Activated T-helper 2 cell treated with anti-CD3 and anti-CD28 coated beads, Interferon-gamma antibody, Interleukin-2, Interleukin-4, amounts not matched to agents 10 μg/mL and 5 μg/mL and 100 μg/mL, durations not matched to agents 14 hours and 24 hours and 36 hours (primary cell): ENCODE measurements around the gene KIF26B. TPM values are rescaled to one million over a fixed set of nuclear protein-coding genes. Genes with fewer than 3 reads are reported as not detected.
"Not testable (repeated sequence)": the region's sequence is repeated elsewhere in the genome, so short reads cannot be mapped to it uniquely, and the experiment has no call there.

Source experiments
- DNase-seq: peaks from one replicate; pipeline ENCODE4 v3.0.0; 2021; ENCODE audit warnings: low spot score
- H3K27ac Mint-ChIP-seq: one replicate; pipeline ENCODE4 v1.8.0; 2021; ENCODE audit warnings: mixed read lengths
- H3K27me3 Mint-ChIP-seq: one replicate; pipeline ENCODE4 v1.8.0; 2021; ENCODE audit warnings: low read depth, mixed read lengths
- H3K36me3 Mint-ChIP-seq: one replicate; pipeline ENCODE4 v1.8.0; 2021; ENCODE audit warnings: low read depth, mixed read lengths
- H3K4me1 Mint-ChIP-seq: one replicate; pipeline ENCODE4 v1.8.0; 2021; ENCODE audit warnings: low read depth, mixed read lengths
- H3K4me3 Mint-ChIP-seq: one replicate; pipeline ENCODE4 v1.8.0; 2021; ENCODE audit warnings: low read depth, mild to moderate bottlenecking, moderate library complexity, mixed read lengths
- H3K9me3 Mint-ChIP-seq: one replicate; pipeline ENCODE4 v1.8.0; 2021; ENCODE audit warnings: mixed read lengths
- intact Hi-C: fragments of 100-400 bp; cut with micrococcal nuclease; formaldehyde crosslinking; loops from one replicate; pipeline ENCODE4 v1.15.1; 2023
- total RNA-seq: library from RNA; stranded (reverse); gene quantifications from 2 replicates; pipeline ENCODE4 v1.2.3, GENCODE V29; 2022

Gene KIF26B
- total RNA-seq, 1 donor from 2014 or later: 0.37 TPM

DNA sequence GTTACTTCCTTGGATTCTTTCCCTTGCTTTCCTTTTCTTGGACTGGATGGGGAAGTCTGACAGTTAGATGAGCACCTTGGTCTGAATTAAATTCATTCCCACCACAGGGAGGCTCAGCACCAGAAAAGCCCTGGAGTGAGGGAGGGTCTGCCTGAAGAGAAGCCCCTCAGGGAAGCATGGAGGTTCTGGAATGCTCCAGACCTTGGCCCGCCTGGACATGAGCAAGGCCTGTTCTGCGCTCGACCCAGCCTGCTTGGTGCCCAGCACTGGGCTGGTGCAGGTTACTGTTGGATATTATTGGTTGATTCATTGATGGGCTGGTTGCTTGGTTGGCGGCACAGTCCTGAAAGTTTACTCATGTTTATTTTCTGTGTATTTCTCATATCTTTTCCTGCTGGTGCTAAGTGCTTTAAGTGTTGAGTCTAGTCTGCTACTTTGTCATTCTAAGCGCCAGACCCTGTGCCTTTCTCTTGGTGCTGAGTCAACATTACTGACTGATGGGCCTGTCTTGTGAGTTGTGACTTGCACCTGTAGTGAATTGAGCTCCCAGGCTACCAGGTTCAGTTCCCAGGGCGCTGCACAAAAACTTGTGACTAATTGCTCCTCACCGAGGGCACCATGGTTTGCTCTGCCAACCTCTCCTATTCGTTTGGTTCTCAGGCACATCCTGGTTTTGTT, 538.5 kb downstream of the KIF26B start:
- H3K27me3 Mint-ChIP-seq: peaks cover 2% of the 10 kb centered on the region
- H3K27ac Mint-ChIP-seq: no peak overlapping the region
- no peaks in the 10 kb centered on the region for H3K36me3 Mint-ChIP-seq
- H3K9me3 Mint-ChIP-seq: no peaks in the 10 kb centered on the region
- H3K4me1 Mint-ChIP-seq: no peaks in the 10 kb centered on the region
- no peak for DNase-seq
- intact Hi-C loops: no loop called here
- H3K4me3 Mint-ChIP-seq: no peak overlapping the region

DNA sequence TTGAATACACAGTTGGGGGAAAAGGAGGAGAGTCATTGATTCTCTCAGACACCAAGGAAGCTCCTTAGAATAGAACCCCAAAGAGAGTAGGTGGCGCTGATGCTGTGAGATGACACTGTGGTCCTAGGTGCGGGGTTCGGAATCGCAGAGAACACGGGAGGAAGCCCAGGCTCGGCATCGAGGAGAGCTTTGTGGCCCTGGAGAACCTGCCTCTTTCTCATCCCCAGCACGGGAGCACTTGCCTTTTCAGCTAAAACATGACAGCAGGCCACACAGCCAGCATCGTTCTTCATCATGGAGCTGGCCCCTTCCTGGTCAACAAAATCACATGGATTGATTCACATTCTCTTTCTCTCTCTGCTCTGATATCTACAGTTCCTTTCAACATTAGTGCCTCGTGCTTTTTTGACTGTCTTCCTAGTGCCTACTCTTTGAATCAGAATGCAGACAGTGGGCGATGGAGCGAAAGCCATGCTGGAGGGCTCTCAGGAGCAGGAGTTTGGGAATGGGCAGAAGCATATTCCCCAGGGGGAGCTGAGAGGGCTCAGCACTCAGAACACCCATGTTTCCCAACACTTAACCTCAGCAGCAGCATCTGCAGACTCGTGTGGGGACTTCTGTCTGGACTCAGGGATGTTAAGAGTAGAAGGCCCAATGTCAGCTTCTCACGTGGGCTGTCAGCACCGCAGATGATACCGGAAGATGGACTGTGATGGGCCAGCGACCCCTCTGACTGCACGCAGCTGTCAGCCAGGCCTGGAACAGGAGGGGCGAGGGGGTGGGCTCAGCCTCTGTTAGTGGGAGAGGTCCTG, 539.4 kb downstream of the KIF26B start:
- Mint-ChIP-seq H3K36me3 (no peaks in the 10 kb centered on the region), H3K4me1 (no peaks in the 10 kb centered on the region), H3K9me3 (no peaks in the 10 kb centered on the region), H3K27ac (no peak overlapping the region), H3K27me3 (peaks cover 2% of the 10 kb centered on the region), H3K4me3 (no peak overlapping the region)
- intact Hi-C loops: no loop called here
- no peak for DNase-seq

DNA sequence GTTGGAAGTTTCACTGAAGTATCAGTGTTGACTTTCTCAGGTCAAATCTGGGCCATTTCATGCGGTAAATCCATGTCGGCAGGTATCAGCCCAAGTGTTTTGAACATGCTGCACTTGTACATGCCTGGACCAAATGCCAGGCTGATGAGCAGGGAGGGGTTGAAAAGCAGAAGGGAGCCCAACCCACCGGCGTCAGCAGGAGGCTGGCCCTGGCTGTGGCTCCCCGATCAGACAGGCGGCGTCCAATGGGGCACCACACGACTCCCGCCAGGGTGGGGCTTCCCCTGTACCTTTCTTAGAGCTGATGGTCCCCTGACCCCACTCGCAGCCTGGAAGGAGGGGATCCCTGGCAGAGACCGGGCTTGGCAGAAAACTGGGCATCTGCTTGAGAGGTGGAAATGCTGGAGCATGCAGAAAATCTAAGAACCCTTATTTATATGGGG, 540.0 kb downstream of the KIF26B start:
- no peak for DNase-seq
- no peak overlapping the region for H3K4me3 Mint-ChIP-seq
- intact Hi-C loops: no loop called here
- H3K27me3 Mint-ChIP-seq: peaks cover 2% of the 10 kb centered on the region
- H3K27ac Mint-ChIP-seq: no peak overlapping the region
- H3K4me1 Mint-ChIP-seq: no peaks in the 10 kb centered on the region
- no peaks in the 10 kb centered on the region for H3K9me3 Mint-ChIP-seq
- H3K36me3 Mint-ChIP-seq: no peaks in the 10 kb centered on the region

DNA sequence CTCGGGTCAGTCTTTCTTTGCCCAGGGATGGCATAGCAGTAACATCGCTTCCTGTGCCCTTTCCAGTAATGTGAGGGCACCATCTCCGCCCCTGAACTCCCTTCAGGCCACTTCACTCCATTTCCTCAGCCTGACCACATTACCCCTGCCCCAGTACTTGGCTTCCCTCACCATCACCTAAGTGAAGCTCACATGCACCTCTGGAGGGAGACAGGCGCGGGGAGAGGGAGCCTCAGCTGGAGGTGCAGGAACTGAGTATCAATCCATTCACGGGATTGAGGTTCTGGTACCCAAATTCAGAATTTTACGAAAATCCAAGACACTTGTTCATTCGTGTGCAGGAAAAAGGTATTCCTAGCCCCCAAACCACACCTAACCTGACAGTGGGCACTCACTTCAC, 540.4 kb downstream of the KIF26B start:
- H3K4me1 Mint-ChIP-seq: no peaks in the 10 kb centered on the region
- no peak overlapping the region for H3K4me3 Mint-ChIP-seq
- H3K27me3 Mint-ChIP-seq: peaks cover 2% of the 10 kb centered on the region
- no peaks in the 10 kb centered on the region for H3K36me3 Mint-ChIP-seq
- DNase-seq: no peak
- H3K9me3 Mint-ChIP-seq: no peaks in the 10 kb centered on the region
- intact Hi-C loops: no loop called here
- no peak overlapping the region for H3K27ac Mint-ChIP-seq

DNA sequence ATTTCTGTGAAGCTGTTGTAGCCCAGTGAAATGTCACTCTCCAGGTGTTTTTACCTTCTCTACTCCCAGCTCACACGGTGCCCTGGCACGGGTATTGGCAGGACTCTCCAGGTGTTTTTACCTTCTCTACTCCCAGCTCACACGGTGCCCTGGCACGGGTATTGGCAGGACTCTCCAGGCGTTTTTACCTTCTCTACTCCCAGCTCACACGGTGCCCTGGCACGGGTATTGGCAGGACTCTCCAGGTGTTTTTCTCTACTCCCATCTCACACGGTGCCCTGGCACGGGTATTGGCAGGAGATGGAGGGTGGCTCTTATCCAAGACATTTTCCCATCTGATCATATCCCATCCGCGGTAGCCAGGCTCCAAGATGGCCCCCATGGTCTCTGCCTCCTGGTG, 540.9 kb downstream of the KIF26B start:
- H3K4me1 Mint-ChIP-seq, intact Hi-C loops, H3K9me3 Mint-ChIP-seq, DNase-seq, H3K4me3 Mint-ChIP-seq, H3K27ac Mint-ChIP-seq, H3K36me3 Mint-ChIP-seq, H3K27me3 Mint-ChIP-seq: not testable (repeated sequence)

DNA sequence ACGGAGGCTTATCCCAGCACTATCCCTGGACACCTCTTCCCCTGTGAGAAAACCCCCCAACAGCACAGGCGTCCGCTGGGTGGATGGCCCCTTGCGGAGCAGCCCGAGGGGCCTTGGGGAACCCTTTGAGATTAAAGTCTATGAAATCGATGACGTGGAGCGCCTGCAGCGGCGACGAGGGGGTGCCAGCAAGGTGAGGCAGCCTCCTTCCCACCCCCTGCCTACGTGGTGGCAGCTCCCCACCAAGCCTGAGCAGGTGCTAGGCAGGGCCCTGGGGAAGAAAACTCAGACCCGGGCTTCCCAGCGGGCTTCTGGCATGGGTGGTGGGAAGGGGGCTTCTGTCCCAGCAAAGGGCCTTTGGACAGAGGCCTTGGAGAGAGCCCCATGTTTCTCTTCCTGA, 543.3 kb downstream of the KIF26B start:
- intact Hi-C loops: no loop called here
- no peak overlapping the region for H3K4me3 Mint-ChIP-seq
- H3K36me3 Mint-ChIP-seq: no peaks in the 10 kb centered on the region
- no peak overlapping the region for H3K27ac Mint-ChIP-seq
- H3K9me3 Mint-ChIP-seq: no peaks in the 10 kb centered on the region
- H3K4me1 Mint-ChIP-seq: no peaks in the 10 kb centered on the region
- no peak for DNase-seq
- no peaks in the 10 kb centered on the region for H3K27me3 Mint-ChIP-seq

DNA sequence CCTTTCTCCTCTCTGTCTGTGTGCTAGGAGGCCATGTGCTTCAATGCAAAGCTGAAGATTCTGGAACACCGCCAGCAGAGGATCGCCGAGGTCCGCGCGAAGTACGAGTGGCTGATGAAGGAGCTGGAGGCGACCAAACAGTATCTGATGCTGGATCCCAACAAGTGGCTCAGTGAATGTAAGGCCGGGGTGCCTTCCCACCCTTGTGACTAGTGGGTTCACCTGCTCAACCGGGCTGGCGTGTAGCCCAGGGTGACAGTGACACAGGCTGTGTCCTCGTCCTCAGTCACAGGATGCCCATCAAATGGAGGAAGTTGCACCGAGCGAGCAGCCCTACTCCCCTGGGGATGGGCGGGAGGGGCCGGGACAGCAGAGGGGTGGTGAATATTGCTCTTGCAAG, 544.1 kb downstream of the KIF26B start:
- Mint-ChIP-seq H3K36me3 (no peaks in the 10 kb centered on the region), H3K4me3 (no peak overlapping the region), H3K27me3 (no peaks in the 10 kb centered on the region), H3K9me3 (no peaks in the 10 kb centered on the region), H3K4me1 (no peaks in the 10 kb centered on the region), H3K27ac (no peak overlapping the region)
- DNase-seq: no peak
- intact Hi-C loops: no loop called here

DNA sequence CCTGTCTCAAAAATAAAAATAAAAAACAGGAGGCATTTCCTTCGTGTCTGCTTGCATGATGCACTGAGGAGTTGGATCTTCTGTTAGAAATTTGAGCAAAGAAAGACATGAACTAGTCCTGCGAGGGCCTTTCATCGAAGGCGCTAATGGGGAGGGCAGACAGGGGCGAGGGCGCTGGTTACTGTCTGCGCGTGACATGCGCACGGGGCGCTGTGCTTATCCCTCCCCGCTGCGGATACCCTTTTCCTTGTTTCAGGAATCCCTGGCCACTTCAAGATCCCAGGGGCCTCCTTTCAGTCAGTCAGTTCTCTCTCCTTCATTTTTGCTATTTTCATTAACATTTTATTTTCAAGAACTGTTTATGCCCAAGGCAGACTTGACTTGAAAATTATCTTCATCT, 545.8 kb downstream of the KIF26B start:
- Mint-ChIP-seq H3K9me3 (no peaks in the 10 kb centered on the region), H3K27ac (no peak overlapping the region), H3K4me1 (no peaks in the 10 kb centered on the region), H3K4me3 (no peak overlapping the region), H3K27me3 (no peaks in the 10 kb centered on the region), H3K36me3 (no peaks in the 10 kb centered on the region)
- no peak for DNase-seq
- intact Hi-C loops: no loop called here

DNA sequence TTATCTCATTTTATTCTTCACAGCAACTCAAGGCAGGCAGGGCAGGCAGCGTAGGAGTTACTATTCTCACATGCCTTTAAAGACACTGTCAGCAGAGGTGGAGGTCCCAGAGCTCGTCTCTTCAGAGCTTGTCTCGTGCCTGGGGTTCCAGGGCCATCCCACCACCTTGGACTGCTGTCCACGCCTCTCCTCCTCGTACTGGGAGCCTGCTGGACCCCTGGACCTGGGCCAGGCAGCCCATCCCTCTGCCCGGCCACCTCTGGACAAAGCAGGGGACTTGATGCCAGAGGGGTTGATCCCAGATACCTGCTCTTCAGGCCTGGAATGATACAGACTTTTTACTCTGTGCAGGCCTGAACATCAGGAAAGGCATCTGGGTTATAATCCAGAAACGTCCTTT, 546.8 kb downstream of the KIF26B start:
- no peak overlapping the region for H3K27ac Mint-ChIP-seq
- no peaks in the 10 kb centered on the region for H3K27me3 Mint-ChIP-seq
- no peak for DNase-seq
- H3K36me3 Mint-ChIP-seq: no peaks in the 10 kb centered on the region
- intact Hi-C loops: no loop called here
- H3K4me3 Mint-ChIP-seq: no peak overlapping the region
- H3K4me1 Mint-ChIP-seq: no peaks in the 10 kb centered on the region
- no peaks in the 10 kb centered on the region for H3K9me3 Mint-ChIP-seq

DNA sequence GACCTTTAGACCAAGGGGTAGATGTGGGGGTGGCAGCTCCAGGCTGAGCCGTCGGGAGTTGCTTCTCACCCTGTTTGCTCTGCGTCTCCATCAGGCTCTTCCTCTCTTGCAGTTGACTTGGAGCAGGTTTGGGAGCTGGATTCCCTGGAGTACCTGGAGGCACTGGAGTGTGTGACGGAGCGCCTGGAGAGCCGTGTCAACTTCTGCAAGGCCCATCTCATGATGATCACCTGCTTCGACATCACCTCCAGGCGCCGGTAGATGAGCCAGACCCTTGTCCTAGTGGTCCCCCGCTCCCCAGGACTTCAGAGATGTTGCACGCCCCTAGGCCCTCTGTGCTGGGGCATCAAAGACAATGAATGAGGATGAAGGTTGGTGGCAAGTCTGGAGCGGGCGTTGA, 547.6 kb downstream of the KIF26B start:
- intact Hi-C loops: no loop called here
- Mint-ChIP-seq H3K36me3 (no peaks in the 10 kb centered on the region), H3K4me1 (no peaks in the 10 kb centered on the region), H3K4me3 (no peak overlapping the region), H3K27me3 (no peaks in the 10 kb centered on the region), H3K27ac (no peak overlapping the region), H3K9me3 (no peaks in the 10 kb centered on the region)
- no peak for DNase-seq

DNA sequence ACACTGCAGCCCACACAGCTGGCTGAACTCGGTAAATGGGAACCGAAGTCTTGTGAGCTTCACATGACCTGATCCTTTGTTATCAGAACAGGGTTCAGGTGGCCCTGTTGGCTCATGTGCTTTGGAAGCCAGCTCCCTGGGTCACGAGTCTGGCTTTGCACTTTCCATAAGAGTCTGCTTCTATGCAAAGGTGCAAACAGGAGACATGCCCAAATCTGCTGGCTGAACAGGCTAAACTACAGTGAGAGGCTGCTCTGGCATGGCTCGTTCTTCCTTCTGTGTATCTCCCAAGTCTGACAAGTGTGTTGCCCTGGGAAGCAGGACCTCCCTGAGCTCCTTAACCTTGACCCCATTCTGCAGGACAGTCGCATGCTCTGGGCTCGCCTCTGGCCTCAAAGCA, 549.6 kb downstream of the KIF26B start:
- Mint-ChIP-seq H3K27me3 (no peaks in the 10 kb centered on the region), H3K4me1 (no peaks in the 10 kb centered on the region), H3K27ac (no peak overlapping the region), H3K36me3 (no peaks in the 10 kb centered on the region), H3K4me3 (no peak overlapping the region), H3K9me3 (no peaks in the 10 kb centered on the region)
- DNase-seq: no peak
- intact Hi-C loops: no loop called here

DNA sequence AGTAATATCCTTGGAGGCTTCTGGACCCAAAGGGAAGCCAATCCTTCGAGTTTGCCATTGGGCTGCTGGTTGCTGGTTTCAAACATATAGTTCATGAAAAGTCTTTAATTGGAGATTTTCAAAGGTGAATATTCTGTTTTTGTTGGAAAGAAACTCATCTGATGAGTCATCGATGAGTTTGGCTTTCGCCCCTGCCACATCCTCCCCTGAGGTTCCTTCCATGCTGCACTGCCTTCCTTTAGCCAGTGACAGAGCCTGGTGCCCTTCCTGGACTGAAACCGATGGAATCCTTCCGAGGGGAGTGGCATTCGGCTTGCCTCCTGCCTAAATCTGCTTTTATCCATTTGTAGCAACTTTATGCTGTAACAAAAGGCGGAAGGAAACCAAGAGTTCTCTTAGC, 550.0 kb downstream of the KIF26B start:
- H3K9me3 Mint-ChIP-seq: no peaks in the 10 kb centered on the region
- intact Hi-C loops: no loop called here
- no peak for DNase-seq
- no peaks in the 10 kb centered on the region for H3K4me1 Mint-ChIP-seq
- H3K27ac Mint-ChIP-seq: no peak overlapping the region
- H3K4me3 Mint-ChIP-seq: no peak overlapping the region
- H3K27me3 Mint-ChIP-seq: no peaks in the 10 kb centered on the region
- H3K36me3 Mint-ChIP-seq: no peaks in the 10 kb centered on the region

DNA sequence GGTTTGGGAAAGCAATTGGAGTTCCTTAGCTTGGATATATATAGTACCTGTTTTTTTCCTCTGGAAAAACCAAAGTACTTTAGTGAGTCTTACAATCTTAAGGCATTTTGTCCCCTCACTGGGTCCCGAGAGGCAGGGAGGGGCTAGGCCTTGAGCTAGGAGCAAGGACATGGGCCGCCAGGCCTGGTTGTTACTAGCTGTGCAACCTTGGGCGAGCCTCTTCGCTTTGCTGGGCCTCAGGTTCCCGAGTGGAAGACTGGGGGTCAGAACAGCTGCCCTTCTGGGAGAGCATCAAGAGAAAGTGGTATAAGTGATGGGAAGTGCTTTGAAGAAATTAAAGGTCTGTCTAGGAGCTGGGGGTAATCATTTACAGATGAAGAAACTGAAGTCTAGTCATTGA, 553.2 kb downstream of the KIF26B start:
- Mint-ChIP-seq H3K27ac (no peak overlapping the region), H3K9me3 (no peaks in the 10 kb centered on the region), H3K27me3 (no peaks in the 10 kb centered on the region), H3K36me3 (no peaks in the 10 kb centered on the region), H3K4me3 (no peak overlapping the region), H3K4me1 (no peaks in the 10 kb centered on the region)
- no peak for DNase-seq
- intact Hi-C loops: no loop called here
